NT2/D1 (cell line): ENCODE data around the gene VTI1A.

Experiments used
- SUZ12 ChIP-seq: IDR thresholded peaks from 2 replicates; pipeline ENCODE4 v1.6.1; 2011; ENCODE audit not compliant: insufficient read length, insufficient read depth; ENCODE audit errors: extremely low read depth
- YY1 ChIP-seq: IDR thresholded peaks from 2 replicates; pipeline ENCODE4 v1.6.1; 2011; ENCODE audit not compliant: insufficient read length, insufficient read depth

DNA sequence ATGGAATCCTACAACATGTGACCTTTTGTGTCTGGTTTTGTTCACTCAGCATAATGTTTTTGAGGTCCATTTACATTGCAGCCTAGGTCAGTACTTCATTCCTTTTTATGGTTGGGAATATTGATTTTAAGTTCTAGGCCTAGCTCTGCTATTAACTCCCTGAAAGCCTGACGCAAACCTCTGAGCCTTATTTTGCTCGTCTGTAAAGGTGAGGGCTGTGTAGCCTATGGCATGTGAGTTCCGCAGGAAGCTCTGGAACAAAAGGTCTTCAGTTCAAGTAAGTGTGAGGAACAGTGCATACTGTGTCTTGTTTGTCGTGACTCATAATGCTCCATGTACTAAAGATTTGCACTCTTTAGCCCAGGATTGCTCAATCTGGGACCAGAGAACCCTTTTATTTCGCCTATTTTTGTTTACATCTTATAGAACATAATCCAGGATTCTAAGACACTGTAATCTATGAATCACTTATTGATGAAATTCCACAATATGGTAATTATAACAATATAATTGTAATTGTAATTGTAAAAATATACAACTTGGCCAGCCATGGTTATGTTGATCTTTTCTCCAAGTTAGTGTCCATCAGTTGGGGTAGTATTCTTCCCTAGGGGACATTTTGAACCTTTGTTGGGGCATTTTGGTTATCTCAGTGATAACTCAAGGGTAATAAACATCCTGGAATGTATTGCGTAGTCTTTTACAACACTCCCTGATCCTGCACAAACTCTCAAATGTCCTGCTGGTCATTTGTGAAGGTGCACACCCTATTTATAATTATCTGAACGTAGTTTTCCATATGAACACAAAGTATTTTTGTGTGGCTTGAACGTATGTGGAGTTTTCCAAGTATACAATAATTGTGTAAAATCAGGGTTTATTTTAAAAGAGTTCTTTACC, 184.7 kb downstream of the VTI1A start:
- TF ChIP-seq YY1 (no peak), SUZ12 (no peak)
